Testis (tissue), 3 donors: ENCODE measurements around the gene LRFN2. TPM values are rescaled to one million over a fixed set of nuclear protein-coding genes. Genes with fewer than 3 reads are reported as not detected.

Source experiments
- DNase-seq: peaks from one replicate; pipeline ENCODE4 v3.0.0-alpha.2; 2019
- H3K27ac ChIP-seq, 2 donors: fragments of 200-600 bp; sonication (generic); one replicate each; pipeline ENCODE4 v1.5.1; 2019
- H3K27me3 ChIP-seq: fragments of 200-600 bp; sonication (generic); one replicate; pipeline ENCODE4 v1.5.1; 2019
- H3K36me3 ChIP-seq: fragments of 200-600 bp; sonication (generic); one replicate; pipeline ENCODE4 v1.5.1; 2017; ENCODE audit warnings: low read depth; ENCODE audit errors: missing control alignments
- H3K4me1 ChIP-seq: fragments of 200-600 bp; sonication (generic); one replicate; pipeline ENCODE4 v1.5.1; 2019
- H3K4me3 ChIP-seq, 2 donors: fragments of 200-600 bp; sonication (generic); one replicate each; pipeline ENCODE4 v1.5.1; 2017 to 2019
- H3K9me3 ChIP-seq: fragments of 200-600 bp; sonication (generic); one replicate; pipeline ENCODE4 v1.5.1; 2017
- POLR2A ChIP-seq: fragments of 450-650 bp; IDR thresholded peaks from one replicate; pipeline ENCODE4 v1.6.1; 2017; ENCODE audit warnings: antibody characterized with exemption, mild to moderate bottlenecking, moderate library complexity
- WGBS, 2 donors: methylation state at CpG; one replicate each; pipeline ENCODE4 v1.1.5; 2018; 5-methylcytosine and 5-hydroxymethylcytosine counted together
- intact Hi-C: fragments of 100-400 bp; cut with DNase I; formaldehyde crosslinking; loops from one replicate; pipeline ENCODE4 v1.15.1; 2023; ENCODE audit warnings: low total_unique reads
- polyA plus RNA-seq: library from polyadenylated mRNA; stranded (reverse); fragments of 350-450 nt; fragmentation: Illumina TruSeq; extraction: RNeasy Lipid Tissue Mini Kit (QIAGEN cat#74804); gene quantifications from one replicate; pipeline ENCODE4 v1.2.3, GENCODE V29; 2014; ENCODE audit warnings: low read depth, low replicate concordance; ENCODE audit not compliant: insufficient read depth
- total RNA-seq, 2 donors: library from RNA; depleted of rRNA; stranded (reverse); fragments of >200 nt; gene quantifications; one replicate each; pipeline ENCODE4 v1.2.3, GENCODE V29; 2016
- TF ChIP-seq, protein P1 (sequence below), 3 experiments: fragments of 450-650 bp in 2 of 3; fragments of 200-600 bp in 1 of 3; sonication (generic) in 1 of 3; IDR thresholded peaks; one replicate each; pipeline ENCODE4 v1.5.1; 2016 to 2019; ENCODE audit warnings: antibody characterized with exemption in 3 of 3, mild to moderate bottlenecking in 2 of 3, moderate library complexity in 1 of 3

The LRFN2 gene
- total and polyA plus RNA-seq, 3 donors from 2014 or later, result 1.1 to 3.3 (median 1.6) TPM

DNA sequence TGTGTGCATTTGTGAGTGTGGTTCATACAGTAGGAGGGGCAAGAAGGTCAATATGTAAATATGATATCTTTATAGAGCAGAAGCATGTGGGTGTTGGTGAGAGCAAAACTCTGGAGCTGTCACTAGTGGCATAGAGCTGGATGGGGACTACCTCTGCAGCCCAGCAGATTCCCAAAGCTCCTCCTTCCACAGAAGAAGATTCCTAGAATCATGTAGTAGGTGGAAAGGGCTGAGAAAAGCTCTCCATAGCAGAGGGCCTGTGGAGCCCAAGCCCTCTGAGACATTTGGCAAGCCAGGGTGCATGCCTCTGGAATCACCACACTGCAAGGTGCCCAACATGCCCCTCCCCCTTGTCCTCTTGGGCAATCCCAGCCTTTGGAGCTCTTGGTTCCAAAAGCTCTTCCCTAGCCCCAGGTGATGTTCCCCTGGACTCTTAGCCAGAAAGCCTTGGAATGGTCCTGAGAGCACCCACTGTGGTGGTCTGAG lies 233.2 kb downstream of the LRFN2 start:
- Histone ChIP-seq H3K36me3 (no peaks in the 10 kb centered on the region), H3K4me3 (no peak overlapping the region), H3K4me1 (peaks cover 3% of the 10 kb centered on the region), H3K27me3 (no peaks in the 10 kb centered on the region), H3K9me3 (no peaks in the 10 kb centered on the region), H3K27ac (no peak overlapping the region)
- TF ChIP-seq, protein P1, sequence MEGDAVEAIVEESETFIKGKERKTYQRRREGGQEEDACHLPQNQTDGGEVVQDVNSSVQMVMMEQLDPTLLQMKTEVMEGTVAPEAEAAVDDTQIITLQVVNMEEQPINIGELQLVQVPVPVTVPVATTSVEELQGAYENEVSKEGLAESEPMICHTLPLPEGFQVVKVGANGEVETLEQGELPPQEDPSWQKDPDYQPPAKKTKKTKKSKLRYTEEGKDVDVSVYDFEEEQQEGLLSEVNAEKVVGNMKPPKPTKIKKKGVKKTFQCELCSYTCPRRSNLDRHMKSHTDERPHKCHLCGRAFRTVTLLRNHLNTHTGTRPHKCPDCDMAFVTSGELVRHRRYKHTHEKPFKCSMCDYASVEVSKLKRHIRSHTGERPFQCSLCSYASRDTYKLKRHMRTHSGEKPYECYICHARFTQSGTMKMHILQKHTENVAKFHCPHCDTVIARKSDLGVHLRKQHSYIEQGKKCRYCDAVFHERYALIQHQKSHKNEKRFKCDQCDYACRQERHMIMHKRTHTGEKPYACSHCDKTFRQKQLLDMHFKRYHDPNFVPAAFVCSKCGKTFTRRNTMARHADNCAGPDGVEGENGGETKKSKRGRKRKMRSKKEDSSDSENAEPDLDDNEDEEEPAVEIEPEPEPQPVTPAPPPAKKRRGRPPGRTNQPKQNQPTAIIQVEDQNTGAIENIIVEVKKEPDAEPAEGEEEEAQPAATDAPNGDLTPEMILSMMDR (IDR thresholded peaks at IDR 0.05), result no peak
- intact Hi-C loops, result no loop called here
- no peak for DNase-seq

DNA sequence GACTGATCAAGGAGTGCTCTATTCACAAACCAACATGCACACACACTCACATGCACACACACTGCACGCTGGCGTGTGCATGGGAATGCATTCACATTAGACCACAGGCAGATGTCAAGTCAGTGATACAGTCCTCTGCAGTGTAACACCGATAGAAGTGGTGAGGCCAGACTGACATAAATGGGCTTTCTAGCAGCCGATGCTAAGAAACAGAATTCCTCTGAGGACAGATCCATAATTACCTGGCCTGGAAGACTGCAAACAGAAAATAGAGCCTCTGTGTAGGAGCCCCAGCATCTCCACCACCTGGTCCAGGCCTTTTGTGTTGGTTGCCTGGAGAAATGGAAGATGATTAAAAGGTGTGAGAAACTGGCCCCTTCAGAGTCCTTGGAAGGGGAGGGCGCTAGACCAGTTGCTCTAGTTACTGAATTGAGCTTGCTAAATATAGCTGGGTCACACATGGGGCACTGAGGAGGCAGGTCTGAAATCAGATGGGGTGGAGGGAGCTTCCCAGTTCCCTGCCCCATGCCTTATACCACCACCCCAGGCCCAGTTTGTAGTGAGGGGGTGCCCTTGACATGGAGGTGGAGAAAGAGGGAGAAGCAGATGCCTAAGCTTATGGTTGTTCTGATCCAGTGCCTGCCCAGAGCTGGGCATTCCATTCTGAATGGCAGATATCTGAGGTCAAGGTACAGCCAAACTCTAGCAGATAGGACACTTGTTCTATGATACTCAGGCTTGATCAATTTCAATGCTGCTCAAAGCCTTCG lies 233.8 kb downstream of the LRFN2 start:
- no peak for DNase-seq
- 86 to 88% methylated on average over 6 of the region's 6 CpGs for WGBS, 2 donors
- Histone ChIP-seq H3K27ac (no peak overlapping the region), H3K9me3 (no peaks in the 10 kb centered on the region), H3K27me3 (no peaks in the 10 kb centered on the region), H3K4me1 (peaks cover 8% of the 10 kb centered on the region), H3K36me3 (no peaks in the 10 kb centered on the region), H3K4me3 (no peak overlapping the region)
- intact Hi-C loops, result no loop called here
- TF ChIP-seq, protein P1 (IDR thresholded peaks at IDR 0.05), result no peak
- TF ChIP-seq POLR2A, result no peak

DNA sequence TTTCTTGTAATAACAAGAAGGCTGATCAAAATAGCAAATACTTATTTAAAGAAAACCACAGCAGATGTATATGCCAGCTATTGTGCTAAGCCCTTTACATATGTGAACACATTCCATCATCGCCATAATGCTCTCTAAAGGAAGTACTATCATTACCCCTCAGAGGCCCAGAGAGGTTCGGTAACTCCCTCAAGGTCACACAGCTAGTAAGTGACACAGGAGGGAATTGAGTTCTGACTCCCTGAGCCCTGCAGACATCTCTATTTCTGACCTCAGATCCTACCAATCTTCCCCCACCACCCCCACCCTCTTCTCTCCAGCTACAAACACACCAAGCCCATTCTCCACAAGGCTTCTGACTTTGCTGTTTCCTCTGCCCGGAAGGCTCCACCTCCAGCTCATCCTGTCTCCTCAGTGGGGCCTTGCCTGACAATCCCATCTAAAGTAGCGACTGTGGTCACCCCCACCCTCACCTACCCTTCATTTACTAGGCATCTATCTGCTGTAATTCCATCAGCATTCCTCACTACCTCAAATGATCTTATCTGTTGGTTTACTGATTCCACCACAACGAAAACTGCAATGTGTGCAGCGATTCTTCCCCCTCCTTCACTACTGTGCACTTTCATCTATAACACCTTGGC lies 234.5 kb downstream of the LRFN2 start:
- H3K9me3 ChIP-seq, result no peaks in the 10 kb centered on the region
- H3K4me1 ChIP-seq, result peaks cover 12% of the 10 kb centered on the region
- H3K4me3 ChIP-seq, result no peak overlapping the region
- no peak for DNase-seq
- no peaks in the 10 kb centered on the region for H3K27me3 ChIP-seq
- intact Hi-C loops, result no loop called here
- H3K27ac ChIP-seq, result no peak overlapping the region
- WGBS, 2 donors, result 80% methylated on average over 6 of the region's 6 CpGs
- H3K36me3 ChIP-seq, result no peaks in the 10 kb centered on the region
- TF ChIP-seq POLR2A, result no peak
- TF ChIP-seq, protein P1 (IDR thresholded peaks at IDR 0.05), result no peak

DNA sequence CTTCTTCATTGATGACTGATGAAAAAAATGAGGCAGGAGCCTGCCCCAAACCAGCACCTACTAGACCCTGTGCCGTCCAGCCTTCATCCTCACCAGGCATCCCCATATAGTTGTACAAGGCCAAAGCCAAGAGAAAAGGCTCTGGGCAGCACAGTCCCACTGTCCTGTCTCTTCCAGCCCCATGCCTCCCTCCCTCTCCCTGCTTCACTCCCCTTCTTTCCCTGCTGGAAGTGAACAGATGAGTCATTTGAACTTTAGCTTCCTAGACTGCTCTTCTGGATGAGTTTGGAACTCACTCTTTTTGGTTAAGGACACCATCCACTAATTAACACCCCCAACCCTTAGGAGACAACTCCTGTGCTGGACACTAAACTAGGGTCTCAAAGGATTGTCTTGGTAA lies 235.2 kb downstream of the LRFN2 start:
- Histone ChIP-seq H3K9me3 (no peaks in the 10 kb centered on the region), H3K4me3 (no peak overlapping the region), H3K4me1 (peaks cover 17% of the 10 kb centered on the region), H3K27ac (no peak overlapping the region), H3K27me3 (no peaks in the 10 kb centered on the region), H3K36me3 (no peaks in the 10 kb centered on the region)
- TF ChIP-seq POLR2A, result no peak
- TF ChIP-seq, protein P1 (IDR thresholded peaks at IDR 0.05), result no peak
- intact Hi-C loops, result no loop called here
- peak; percentile 7 for DNase-seq
- WGBS, 2 donors, result 72 to 78% methylated on average over 1 of the region's 1 CpG
